GM12864 (cell line): Measurements from ENCODE around the gene SYDE2.
"Not testable (repeated sequence)": the region's sequence is repeated elsewhere in the genome, so short reads cannot be mapped to it uniquely, and the experiment has no call there.

Experiments used
- DNase-seq: peaks from one replicate; pipeline ENCODE4 v3.0.0-alpha.2; 2011; ENCODE audit warnings: low read depth
- H3K4me3 ChIP-seq: 2 replicates; pipeline ENCODE4 v1.5.1; 2011; ENCODE audit warnings: mild to moderate bottlenecking, low read depth, low read length, control low read depth
- TF ChIP-seq, protein P1 (sequence below): IDR thresholded peaks from 2 replicates; pipeline ENCODE4 v1.5.1; 2011; ENCODE audit warnings: low read depth, mild to moderate bottlenecking, moderate library complexity, low read length, control low read depth, inconsistent platforms; ENCODE audit errors: missing control alignments

The SYDE2 gene, protein sequence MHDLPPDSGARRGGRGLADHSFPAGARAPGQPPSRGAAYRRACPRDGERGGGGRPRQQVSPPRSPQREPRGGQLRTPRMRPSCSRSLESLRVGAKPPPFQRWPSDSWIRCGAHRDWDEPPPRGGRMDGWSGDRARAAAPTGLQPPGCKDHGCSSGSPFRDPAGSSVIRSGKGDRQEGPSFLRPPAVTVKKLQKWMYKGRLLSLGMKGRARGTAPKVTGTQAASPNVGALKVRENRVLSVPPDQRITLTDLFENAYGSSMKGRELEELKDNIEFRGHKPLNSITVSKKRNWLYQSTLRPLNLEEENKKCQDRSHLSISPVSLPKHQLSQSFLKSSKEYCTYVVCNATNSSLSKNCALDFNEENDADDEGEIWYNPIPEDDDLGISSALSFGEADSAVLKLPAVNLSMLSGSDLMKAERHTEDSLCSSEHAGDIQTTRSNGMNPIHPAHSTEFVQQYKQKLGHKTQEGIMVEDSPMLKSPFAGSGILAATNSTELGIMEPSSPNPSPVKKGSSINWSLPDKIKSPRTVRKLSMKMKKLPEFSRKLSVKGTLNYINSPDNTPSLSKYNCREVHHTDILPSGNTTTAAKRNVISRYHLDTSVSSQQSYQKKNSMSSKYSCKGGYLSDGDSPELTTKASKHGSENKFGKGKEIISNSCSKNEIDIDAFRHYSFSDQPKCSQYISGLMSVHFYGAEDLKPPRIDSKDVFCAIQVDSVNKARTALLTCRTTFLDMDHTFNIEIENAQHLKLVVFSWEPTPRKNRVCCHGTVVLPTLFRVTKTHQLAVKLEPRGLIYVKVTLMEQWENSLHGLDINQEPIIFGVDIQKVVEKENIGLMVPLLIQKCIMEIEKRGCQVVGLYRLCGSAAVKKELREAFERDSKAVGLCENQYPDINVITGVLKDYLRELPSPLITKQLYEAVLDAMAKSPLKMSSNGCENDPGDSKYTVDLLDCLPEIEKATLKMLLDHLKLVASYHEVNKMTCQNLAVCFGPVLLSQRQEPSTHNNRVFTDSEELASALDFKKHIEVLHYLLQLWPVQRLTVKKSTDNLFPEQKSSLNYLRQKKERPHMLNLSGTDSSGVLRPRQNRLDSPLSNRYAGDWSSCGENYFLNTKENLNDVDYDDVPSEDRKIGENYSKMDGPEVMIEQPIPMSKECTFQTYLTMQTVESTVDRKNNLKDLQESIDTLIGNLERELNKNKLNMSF

DNA sequence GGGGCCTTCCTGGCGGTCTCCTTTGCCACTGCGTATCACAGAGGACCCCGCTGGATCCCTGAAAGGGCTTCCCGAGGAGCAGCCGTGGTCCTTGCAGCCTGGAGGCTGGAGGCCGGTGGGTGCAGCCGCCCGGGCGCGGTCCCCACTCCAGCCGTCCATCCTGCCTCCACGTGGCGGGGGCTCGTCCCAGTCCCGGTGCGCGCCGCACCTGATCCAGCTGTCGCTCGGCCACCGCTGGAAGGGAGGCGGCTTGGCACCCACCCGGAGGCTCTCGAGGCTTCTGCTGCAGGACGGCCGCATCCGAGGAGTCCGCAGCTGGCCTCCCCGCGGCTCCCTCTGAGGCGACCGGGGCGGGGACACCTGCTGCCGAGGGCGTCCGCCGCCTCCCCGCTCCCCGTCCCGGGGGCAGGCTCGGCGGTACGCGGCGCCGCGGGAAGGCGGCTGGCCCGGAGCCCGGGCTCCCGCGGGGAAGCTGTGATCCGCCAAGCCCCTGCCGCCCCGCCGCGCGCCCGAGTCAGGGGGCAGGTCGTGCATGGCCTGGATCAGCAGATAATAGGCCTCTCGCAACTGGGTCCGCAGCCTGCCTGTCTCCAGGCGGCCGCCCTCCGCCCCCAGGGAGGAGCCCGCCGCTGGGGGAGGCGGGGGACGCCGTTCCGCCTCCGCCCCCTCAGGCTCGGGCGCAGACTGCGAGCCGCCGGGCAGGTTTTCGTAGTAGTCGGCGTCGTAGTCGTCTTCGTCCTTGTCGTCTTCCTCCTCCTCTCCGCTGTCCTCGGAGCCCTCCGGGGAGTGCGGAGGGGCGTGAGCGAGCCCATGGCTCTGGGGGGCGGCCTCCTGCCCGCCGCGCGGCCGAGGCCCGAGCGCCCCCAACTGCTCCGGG is at the start of gene SYDE2:
TSS of gene SYDE2 (minus strand) at position 554 of the 877 bp plus-strand sequence. CDS start at position 534, 20 bp downstream.
- no peak for DNase-seq
- peak within 1 kb of the TSS; percentile 77 for H3K4me3 ChIP-seq
- TF ChIP-seq, protein P1, sequence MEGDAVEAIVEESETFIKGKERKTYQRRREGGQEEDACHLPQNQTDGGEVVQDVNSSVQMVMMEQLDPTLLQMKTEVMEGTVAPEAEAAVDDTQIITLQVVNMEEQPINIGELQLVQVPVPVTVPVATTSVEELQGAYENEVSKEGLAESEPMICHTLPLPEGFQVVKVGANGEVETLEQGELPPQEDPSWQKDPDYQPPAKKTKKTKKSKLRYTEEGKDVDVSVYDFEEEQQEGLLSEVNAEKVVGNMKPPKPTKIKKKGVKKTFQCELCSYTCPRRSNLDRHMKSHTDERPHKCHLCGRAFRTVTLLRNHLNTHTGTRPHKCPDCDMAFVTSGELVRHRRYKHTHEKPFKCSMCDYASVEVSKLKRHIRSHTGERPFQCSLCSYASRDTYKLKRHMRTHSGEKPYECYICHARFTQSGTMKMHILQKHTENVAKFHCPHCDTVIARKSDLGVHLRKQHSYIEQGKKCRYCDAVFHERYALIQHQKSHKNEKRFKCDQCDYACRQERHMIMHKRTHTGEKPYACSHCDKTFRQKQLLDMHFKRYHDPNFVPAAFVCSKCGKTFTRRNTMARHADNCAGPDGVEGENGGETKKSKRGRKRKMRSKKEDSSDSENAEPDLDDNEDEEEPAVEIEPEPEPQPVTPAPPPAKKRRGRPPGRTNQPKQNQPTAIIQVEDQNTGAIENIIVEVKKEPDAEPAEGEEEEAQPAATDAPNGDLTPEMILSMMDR = no peak

DNA sequence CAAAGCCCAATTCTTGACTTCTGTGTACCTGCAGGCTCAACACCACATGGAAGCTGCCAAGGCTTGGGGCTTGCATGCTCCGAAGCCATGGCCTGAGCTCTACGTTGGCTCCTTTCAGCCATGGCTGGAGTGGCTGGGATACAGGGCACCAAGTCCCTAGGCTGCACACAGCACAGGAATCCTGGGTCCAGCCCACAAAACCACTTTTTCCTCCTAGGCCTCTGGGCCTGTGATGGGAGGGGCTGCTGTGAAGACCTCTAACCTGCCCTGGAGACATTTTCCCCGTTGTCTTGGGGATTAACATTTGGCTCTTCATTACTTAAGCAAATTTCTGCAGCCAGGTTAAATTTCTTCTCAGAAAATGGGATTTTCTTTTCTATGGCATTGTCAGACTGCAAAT is 48.2 kb upstream of the SYDE2 start:
- not testable (repeated sequence) for H3K4me3 ChIP-seq

DNA sequence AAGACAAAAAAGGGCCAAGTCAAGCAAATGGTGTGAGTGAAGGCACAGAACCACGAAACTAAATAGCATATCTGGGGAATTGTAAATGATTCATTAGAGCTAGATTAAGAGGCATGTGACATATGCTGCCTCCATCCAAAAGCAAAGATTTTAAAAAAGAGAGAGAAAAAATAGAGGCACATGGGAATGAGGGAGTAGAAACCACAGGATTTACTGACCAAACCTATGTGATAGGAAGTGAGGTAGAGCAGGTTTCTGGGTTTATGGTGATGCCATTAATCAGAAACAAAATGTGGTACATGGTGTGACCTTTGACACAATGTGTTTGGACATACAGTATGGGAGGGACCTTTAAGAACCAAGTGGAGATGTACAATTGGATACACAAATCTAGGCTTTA is 45.1 kb upstream of the SYDE2 start:
- no peak overlapping the region for H3K4me3 ChIP-seq
- DNase-seq = no peak
- TF ChIP-seq, protein P1 = no peak

More for the DNA sequence above, 48.2 kb upstream of the SYDE2 start:
- not testable (repeated sequence) for DNase-seq

DNA sequence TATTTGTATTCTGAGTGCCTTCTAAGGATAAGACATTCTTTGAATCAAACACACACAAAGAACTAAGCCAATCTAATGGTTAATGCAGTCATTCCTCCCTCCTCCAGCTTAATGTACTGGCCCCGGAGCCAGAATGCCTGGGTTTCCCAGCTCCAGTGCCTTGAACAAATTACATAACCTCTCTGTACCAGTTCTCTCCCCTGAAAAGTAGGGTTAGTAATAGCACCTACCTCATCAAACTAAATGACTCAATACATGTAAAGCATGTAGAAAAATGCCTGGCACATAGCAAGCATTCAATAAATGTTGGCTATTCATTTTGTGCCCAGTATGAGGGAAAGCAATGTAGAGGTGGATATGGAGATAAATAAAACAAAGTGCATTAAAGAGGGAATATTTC is 44.6 kb upstream of the SYDE2 start:
- TF ChIP-seq, protein P1 = no peak
- no peak overlapping the region for H3K4me3 ChIP-seq

DNA sequence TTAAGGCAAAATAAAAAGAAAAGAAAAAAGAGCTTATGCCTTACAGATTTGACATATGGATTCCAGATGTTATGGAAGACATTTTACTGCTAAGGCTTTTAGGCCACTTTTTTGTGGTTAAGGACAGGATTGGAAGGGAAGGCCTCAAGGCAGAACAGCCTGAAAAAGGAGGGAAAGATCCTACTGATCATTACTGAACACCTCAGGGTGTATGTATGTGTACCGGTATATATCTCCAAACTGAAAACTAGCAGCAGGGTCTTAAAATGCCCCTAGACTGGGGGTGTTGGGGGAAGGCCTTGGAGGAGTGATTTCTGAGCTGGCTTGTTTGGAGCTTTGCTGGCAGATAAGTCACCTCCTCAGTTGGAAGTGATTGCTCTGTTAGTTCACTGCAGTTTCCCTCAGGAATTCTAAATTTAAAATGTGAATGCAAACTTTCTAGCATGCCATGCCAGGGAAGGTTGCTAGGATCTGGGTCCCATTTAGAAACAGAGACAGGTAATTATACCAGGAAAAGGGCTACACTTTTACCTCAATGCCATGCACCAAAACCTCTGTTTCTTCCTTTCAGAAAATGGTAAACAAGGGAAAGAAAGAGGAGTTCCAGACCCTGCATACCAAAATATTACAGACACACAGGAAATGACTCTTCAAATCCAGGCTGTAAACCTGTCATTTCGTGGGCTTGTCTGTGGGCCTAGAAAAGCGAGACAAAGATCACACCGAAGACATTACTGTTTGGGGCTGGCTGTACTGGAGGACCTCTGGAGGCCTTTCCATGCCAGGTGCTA is 43.6 kb upstream of the SYDE2 start:
- TF ChIP-seq, protein P1 = no peak
- no peak overlapping the region for H3K4me3 ChIP-seq
- no peak for DNase-seq

More for the DNA sequence above, 44.6 kb upstream of the SYDE2 start:
- no peak for DNase-seq

DNA sequence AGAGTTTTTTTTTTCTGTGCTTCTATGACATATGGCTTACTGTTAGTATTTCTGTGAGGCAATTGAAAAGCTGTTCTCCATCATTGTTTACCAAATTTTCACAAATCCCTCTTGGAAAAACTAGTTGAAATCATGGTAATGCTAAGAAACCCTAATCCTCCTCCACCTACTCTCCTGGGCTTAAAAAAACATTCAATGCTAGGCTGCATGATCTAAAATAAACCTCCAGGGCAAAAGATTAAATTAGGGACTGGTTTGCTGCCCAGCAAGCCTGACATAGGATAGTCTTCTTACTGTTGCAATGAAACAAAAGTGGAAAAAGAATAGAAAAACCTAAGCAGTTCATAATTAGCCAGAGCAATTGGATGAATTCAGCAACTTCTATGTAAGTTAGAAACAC is 42.6 kb upstream of the SYDE2 start:
- no peak overlapping the region for H3K4me3 ChIP-seq
- no peak for DNase-seq
- TF ChIP-seq, protein P1 = no peak
